ENCODE results near the gene TRIM31. TPM values are rescaled to one million over a fixed set of nuclear protein-coding genes. Genes with fewer than 3 reads are reported as not detected.

Gene TRIM31
- total RNA-seq (2014; rRNA removed; shearing (Covaris generic)), result not detected in 2 replicates

GRCh38 chr6:30113003-30113759 is at the start of gene TRIM31:
TSS of gene TRIM31 (minus strand) at chr6:30113090. CDS start at chr6:30112805, 285 bp downstream.
- DNase-seq (ENCODE audit: low read depth), result no peak

GRCh38 chr6:30162265-30163089 is 49.6 kb upstream of the TRIM31 start:
- no peak for DNase-seq (ENCODE audit: low read depth)

- DNase-seq (ENCODE audit: low read depth), result no peak
Observed at GRCh38 chr6:30160785-30161531, 48.1 kb upstream of the TRIM31 start, which contains the start of gene TRIM10. TSS of gene TRIM10 (minus strand) at chr6:30161211. CDS start at chr6:30160858, 353 bp downstream.

- DNase-seq (ENCODE audit: low read depth), result no peak
Observed at GRCh38 chr6:30160008-30160784, 47.3 kb upstream of the TRIM31 start.

- no peak for DNase-seq (ENCODE audit: low read depth)
Observed at GRCh38 chr6:30158475-30159040, 45.7 kb upstream of the TRIM31 start.

- no peak for DNase-seq (ENCODE audit: low read depth)
Observed at GRCh38 chr6:30157999-30158398, 45.1 kb upstream of the TRIM31 start.

GRCh38 chr6:30157581-30157980 is 44.7 kb upstream of the TRIM31 start:
- no peak for DNase-seq (ENCODE audit: low read depth)

GRCh38 chr6:30156774-30157173 is 43.9 kb upstream of the TRIM31 start:
- no peak for DNase-seq (ENCODE audit: low read depth)

- DNase-seq (ENCODE audit: low read depth), result peak; percentile 83
Observed at GRCh38 chr6:30156262-30156599, 43.3 kb upstream of the TRIM31 start.

GRCh38 chr6:30155520-30156261 is 42.8 kb upstream of the TRIM31 start:
- no peak for DNase-seq (ENCODE audit: low read depth)

- DNase-seq (ENCODE audit: low read depth), result peak; percentile 100
Observed at GRCh38 chr6:30154709-30155519, 42.0 kb upstream of the TRIM31 start.

- no peak for DNase-seq (ENCODE audit: low read depth)
Observed at GRCh38 chr6:30154061-30154460, 41.2 kb upstream of the TRIM31 start.

GRCh38 chr6:30152910-30153610 is 40.2 kb upstream of the TRIM31 start:
- DNase-seq (ENCODE audit: low read depth), result no peak

GRCh38 chr6:30152016-30152673 is 39.3 kb upstream of the TRIM31 start:
- DNase-seq (ENCODE audit: low read depth), result no peak

GRCh38 chr6:30151580-30151979 is 38.7 kb upstream of the TRIM31 start:
- no peak for DNase-seq (ENCODE audit: low read depth)

GRCh38 chr6:30150671-30151395 is 37.9 kb upstream of the TRIM31 start:
- DNase-seq (ENCODE audit: low read depth), result peak; percentile 82

GRCh38 chr6:30149858-30150550 is 37.1 kb upstream of the TRIM31 start:
- DNase-seq (ENCODE audit: low read depth), result peak; percentile 34
